SK-N-MC (cell line): ENCODE results near the gene AP1S1.

Source experiments
- DNase-seq: peaks from one replicate; pipeline ENCODE4 v3.0.0-alpha.2; 2011; ENCODE audit warnings: low read depth, low spot score
- H3K27ac ChIP-seq: fragments of 200-600 bp; sonication (generic); 2 replicates; pipeline ENCODE4 v1.5.1; 2016; ENCODE audit warnings: mixed run types
- H3K36me3 ChIP-seq: fragments of 200-600 bp; sonication (generic); 2 replicates; pipeline ENCODE4 v1.6.1; 2017; ENCODE audit warnings: antibody characterized with exemption, low read length, mixed read lengths; ENCODE audit not compliant: insufficient read depth
- H3K4me3 ChIP-seq: fragments of 200-600 bp; sonication (generic); 2 replicates; pipeline ENCODE4 v1.5.1; 2016
- H3K9ac ChIP-seq: fragments of 200-600 bp; sonication (generic); 2 replicates; pipeline ENCODE4 v1.8.0; 2017; ENCODE audit warnings: mixed run types, mixed read lengths; ENCODE audit not compliant: insufficient read length
- H3K9me3 ChIP-seq: fragments of 200-600 bp; sonication (generic); 2 replicates; pipeline ENCODE4 v1.6.1; 2017; ENCODE audit warnings: low read depth, mild to moderate bottlenecking, antibody characterized with exemption, low read length, moderate library complexity, mixed read lengths
- EZH2 ChIP-seq: fragments of 200-600 bp; sonication (generic); IDR thresholded peaks from one replicate; pipeline ENCODE4 v1.6.1; 2017; ENCODE audit warnings: antibody characterized with exemption
- FOXP2 ChIP-seq: optimal IDR thresholded peaks from 2 replicates; pipeline ENCODE3; 2011; ENCODE audit warnings: mild to moderate bottlenecking, moderate library complexity; ENCODE audit not compliant: insufficient read depth; ENCODE audit errors: extremely low read length, control extremely low read depth
- POLR2AphosphoS5 ChIP-seq: IDR thresholded peaks from 2 replicates; pipeline ENCODE4 v1.6.1; 2012; ENCODE audit warnings: mild to moderate bottlenecking, low read depth, low read length, borderline replicate concordance

AP1S1 gene

DNA sequence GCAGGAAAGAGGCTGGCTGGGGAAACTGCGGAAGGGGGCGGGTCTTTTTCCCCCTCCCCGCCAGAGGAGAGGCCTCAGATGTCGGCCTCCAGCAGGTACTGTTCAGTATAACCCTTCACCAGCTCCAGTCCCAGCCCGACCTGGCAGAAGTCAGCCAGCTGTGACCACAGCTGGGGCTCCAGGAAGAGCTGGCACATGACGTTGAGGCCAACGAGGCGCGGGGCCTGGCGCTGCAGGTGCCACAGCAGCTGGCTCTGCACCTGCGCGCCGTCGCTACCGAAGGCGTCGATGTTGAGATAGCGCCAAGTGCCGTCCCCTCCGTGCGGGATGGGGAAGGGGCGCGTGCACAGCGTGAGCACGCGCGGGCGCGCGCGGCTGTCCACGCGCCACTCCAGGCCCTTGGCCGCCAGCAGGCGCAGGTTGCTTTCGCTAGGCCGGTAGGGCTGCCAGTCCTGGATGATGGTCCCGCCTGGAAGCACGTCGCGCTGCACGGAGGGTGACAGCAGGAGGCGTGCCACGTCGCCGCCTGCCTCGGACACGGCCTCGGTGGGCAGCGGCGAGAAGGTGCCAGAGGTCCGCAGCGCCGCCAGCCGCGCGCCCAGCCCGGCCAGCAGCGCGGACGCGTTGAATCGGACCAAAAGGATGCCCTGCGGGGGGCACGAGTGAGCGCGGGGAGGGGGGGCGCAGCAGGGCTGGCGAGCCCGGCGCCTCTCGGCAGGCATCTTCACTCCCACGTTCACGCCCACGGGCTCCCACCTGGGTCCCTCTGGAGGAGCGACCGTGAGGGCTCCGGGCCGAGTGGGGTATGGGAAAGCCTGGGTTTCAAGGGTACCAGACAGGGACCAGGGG is 18.0 kb downstream of the AP1S1 start:
- H3K4me3 ChIP-seq = no peak overlapping the region

DNA sequence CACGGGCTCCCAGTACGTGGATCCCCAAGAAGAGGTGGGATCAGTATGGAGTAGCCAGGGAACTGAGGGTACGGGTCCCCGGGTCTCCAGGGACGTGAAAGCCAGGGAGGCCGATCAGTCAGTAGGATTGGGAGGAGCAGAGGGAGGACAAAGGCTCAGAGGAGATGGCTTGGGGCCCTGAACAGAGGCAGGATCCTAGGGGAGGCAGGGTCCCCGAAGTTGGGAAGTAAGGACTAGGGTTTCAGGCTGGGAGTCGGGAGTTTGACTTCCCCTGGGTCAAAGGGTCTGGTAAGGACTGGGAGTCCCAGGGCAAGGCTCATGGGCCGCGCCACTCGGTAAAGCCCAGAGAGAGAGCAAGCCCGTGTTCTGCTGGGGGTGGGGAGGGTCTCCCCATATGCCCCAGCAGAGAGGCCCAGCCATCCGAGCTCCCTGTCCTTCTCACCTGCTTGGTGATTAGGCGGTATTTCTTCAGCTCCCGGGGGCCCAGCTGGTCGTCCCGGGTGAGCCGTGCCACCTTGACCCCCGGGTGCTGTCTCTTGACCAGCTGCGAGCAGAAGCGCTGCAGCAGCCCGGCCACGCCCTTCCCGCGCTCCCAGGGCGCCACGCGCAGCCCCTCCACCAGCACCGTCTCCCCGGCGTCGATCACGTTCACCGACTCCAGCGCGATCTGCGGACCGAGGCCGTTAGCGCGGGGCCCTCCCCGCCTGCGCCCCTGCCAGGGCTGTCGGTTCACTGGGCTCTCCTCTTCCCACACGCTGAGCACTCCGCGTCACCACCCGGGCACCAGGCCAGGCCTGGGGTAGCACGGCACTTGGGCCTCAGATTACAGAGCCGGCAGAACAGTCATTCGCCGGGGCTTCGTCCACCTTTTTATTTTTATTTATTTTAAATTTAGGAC is 18.8 kb downstream of the AP1S1 start:
- H3K4me3 ChIP-seq = peak overlapping the region; percentile 70
- no peaks in the 10 kb centered on the region for H3K9me3 ChIP-seq
- H3K9ac ChIP-seq = no peak overlapping the region
- DNase-seq = no peak
- no peak overlapping the region for H3K27ac ChIP-seq
- no peak for TF ChIP-seq FOXP2
- TF ChIP-seq EZH2 = no peak
- no peak for TF ChIP-seq POLR2AphosphoS5
- no peaks in the 10 kb centered on the region for H3K36me3 ChIP-seq

More for the DNA sequence above, 18.0 kb downstream of the AP1S1 start:
- H3K27ac ChIP-seq = no peak overlapping the region
- H3K9me3 ChIP-seq = no peaks in the 10 kb centered on the region
- H3K9ac ChIP-seq = no peak overlapping the region
- DNase-seq = no peak
- no peak for TF ChIP-seq POLR2AphosphoS5
- TF ChIP-seq FOXP2 = no peak
- TF ChIP-seq EZH2 = no peak
- no peaks in the 10 kb centered on the region for H3K36me3 ChIP-seq

DNA sequence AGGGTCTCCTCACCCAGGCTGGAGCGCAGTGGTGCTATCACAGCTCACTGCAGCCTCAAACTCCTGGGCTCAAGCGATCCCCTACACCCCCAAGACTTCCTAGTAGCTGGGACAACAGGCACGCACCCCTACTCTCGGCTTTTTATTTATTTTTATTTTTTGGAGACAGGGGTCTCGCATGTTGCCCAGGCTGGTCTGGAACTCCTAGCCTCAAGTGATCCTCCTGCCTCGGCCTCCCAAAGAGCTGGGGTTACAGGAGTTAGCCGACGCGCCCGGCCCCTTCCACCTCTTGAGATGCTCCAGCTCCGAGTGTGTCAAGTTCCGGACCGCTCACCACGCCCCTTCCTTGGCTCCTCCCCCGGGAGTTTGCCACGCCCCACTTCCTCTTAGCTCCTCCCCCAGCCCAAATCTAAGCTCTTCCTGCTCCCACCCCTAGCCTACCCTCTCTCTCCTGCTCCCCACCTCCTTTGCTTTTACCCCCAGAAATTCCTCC is 19.5 kb downstream of the AP1S1 start:
- no peaks in the 10 kb centered on the region for H3K36me3 ChIP-seq
- H3K9me3 ChIP-seq = no peaks in the 10 kb centered on the region
- DNase-seq = no peak
- peak overlapping the region; percentile 70 for H3K4me3 ChIP-seq
- H3K9ac ChIP-seq = no peak overlapping the region
- TF ChIP-seq POLR2AphosphoS5 = no peak
- no peak for TF ChIP-seq FOXP2
- TF ChIP-seq EZH2 = no peak
- H3K27ac ChIP-seq = no peak overlapping the region

DNA sequence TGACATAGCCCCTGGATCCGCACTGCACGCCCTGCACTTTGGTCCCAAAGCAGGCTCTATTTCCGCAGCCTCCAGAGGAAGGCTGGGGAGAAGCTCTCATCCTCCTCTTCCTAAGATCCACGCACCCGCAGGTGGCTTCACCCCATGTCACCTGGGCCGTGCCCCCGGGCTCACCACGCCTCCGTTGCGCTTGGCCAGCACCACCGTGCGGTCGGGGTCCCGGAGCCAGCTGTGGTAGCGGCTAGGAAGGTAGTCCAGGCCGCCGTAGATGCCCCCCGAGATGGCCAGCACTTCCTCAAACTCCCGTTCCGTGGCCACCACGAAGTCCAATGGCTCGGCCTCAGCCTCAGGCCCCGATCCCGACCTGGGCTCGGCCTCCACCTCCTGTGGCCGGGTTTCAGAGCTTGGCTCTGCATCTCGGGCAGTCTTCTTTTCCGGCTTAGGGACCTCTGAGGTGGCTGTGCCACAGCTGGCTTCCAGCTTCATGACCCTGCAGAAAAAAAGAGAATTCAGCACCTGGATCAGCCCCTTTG is 20.1 kb downstream of the AP1S1 start:
- DNase-seq = no peak
- H3K36me3 ChIP-seq = no peaks in the 10 kb centered on the region

DNA sequence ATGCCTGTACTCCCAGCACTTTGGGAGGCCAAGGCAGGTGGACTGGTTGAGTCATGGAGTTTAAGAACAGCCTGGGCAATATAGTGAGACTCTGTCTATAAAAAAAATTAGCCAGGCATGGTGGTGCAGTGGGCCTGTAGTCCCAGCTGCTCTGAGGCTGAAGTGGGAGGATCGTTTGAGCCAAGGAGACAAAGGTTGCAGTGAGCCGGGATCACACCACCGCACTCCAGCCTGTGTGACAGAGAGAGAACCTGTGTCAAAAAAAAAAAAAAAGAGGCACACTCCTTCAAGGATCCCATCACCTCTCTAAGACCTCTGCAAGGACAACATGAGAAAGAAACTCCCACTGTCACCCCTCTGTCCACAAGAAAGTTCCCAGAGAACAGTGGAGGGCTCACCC is 21.4 kb downstream of the AP1S1 start:
- no peak for DNase-seq
- TF ChIP-seq EZH2 (no peak), POLR2AphosphoS5 (no peak), FOXP2 (no peak)
- Histone ChIP-seq H3K9me3 (no peaks in the 10 kb centered on the region), H3K27ac (no peak overlapping the region), H3K36me3 (no peaks in the 10 kb centered on the region), H3K9ac (no peak overlapping the region), H3K4me3 (no peak overlapping the region)

More for the DNA sequence above, 20.1 kb downstream of the AP1S1 start:
- no peak overlapping the region for H3K27ac ChIP-seq
- no peaks in the 10 kb centered on the region for H3K9me3 ChIP-seq
- H3K4me3 ChIP-seq = peak overlapping the region; percentile 70; the same call in 1 of the 2 replicates
- TF ChIP-seq EZH2 (no peak), FOXP2 (no peak), POLR2AphosphoS5 (no peak)
- H3K9ac ChIP-seq = no peak overlapping the region

DNA sequence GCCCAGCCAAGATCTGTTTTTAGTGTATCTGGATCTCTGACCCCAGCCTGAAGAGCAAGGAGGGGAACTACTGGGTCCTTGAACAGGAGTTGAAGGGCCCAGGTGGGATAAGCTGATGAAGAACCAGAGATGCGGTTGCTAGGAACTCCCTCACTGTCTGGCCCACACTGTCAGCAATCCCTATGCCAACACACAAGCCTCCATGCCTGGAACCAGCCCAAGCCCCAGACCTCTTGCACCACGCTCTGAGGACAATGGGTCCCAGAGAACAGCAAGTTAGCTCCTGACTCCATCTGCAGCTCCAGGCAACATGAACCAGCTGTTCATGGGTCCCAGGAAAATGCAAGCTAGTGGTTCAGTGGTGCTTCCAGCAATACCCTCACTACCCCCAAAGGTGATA is 23.4 kb downstream of the AP1S1 start:
- no peak for TF ChIP-seq FOXP2
- no peak for TF ChIP-seq EZH2
- TF ChIP-seq POLR2AphosphoS5 = no peak
- Histone ChIP-seq H3K9me3 (no peaks in the 10 kb centered on the region), H3K4me3 (no peak overlapping the region), H3K9ac (no peak overlapping the region), H3K36me3 (no peaks in the 10 kb centered on the region), H3K27ac (no peak overlapping the region)
- DNase-seq = no peak

DNA sequence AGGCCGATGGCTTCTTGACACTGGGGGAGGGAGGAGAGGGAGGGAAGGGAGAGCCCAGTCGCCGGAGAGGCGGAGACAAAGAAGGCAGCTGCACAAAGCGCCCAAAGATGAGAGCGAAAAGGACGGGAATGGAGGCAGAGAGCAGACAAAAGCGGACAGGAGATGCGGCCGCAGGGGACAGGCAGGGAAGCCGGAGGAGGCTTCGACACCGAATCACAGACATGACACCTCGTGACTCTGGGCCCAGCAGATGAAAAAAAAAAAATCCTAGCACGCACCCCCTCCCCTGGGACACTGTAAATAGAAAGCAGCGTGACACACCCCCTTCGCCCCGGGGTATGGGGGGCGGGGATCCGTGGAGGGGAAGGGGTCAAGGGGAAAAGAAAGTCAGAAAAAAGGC is 24.8 kb downstream of the AP1S1 start:
- DNase-seq = no peak
- TF ChIP-seq EZH2 = no peak
- TF ChIP-seq POLR2AphosphoS5 = no peak
- TF ChIP-seq FOXP2 = no peak
- Histone ChIP-seq H3K4me3 (peak overlapping the region; percentile 75), H3K27ac (no peak overlapping the region), H3K9me3 (no peaks in the 10 kb centered on the region), H3K36me3 (no peaks in the 10 kb centered on the region), H3K9ac (peak overlapping the region; percentile 37)

DNA sequence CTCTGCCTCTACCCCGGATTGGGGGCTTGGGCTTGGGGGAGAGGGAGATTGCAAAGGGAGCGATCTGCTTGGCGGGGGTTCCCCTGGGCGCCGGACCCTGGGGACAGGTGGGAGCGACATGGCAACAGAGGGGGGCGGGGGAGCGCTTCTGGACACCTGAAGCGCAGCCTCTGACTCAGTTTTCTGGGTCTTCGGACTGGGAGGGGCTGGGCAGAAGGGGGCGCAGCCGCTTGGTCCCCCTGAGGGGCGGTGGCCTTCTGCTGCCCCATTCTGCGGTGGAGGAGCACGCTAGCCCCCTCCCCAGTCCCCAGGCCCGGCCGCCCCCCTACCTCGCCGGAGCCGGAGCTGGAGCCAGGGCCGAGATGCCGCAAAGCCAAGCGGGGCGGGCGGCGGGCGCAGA is 25.4 kb downstream of the AP1S1 start:
- DNase-seq = no peak
- no peaks in the 10 kb centered on the region for H3K36me3 ChIP-seq
- H3K4me3 ChIP-seq = peak overlapping the region; percentile 75
- H3K27ac ChIP-seq = no peak overlapping the region
- no peaks in the 10 kb centered on the region for H3K9me3 ChIP-seq
- H3K9ac ChIP-seq = no peak overlapping the region
- TF ChIP-seq POLR2AphosphoS5 (no peak), FOXP2 (no peak), EZH2 (no peak)
